ENCODE results near the gene SMC6.

Gene SMC6

DNA sequence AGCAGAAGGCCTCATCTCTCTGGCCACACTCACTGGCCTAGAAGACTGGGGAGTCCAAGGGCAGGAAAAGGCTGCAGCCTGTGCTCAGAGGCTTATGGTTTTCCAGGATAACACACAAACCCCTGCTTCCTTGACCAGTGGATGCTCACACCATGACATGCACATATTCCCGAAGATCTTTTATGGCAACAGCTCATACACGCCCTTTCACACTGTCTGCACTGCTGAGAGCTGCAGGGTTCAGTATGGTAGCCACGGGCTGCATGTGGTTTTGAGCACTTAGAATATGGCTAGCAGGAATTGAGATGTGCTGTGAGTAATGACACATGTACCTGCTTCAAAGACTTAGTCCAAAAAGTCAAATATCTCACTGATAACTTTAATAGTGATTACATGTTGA, 117.4 kb downstream of the SMC6 start:
- TF ChIP-seq CTCF (IDR thresholded peaks at IDR 0.05; ENCODE audit: borderline replicate concordance, extremely low read depth, low read length, poor library complexity, severe bottlenecking) (no peak), EZH2 (IDR thresholded peaks at IDR 0.05; ENCODE audit: borderline replicate concordance, low read depth, low read length, severe bottlenecking) (no peak)
- Histone ChIP-seq H3K4me3 (ENCODE audit: low read depth in 1 of 2, low read length in 2 of 2) (no peak overlapping the region), H3K79me2 (ENCODE audit: insufficient read depth, low read length) (no peaks in the 10 kb centered on the region), H3K27me3 (ENCODE audit: insufficient read depth, low read length, poor library complexity) (no peaks in the 10 kb centered on the region), H2AFZ (ENCODE audit: low read depth, low read length) (no peak overlapping the region), H3K36me3 (ENCODE audit: insufficient read depth, low read length) (no peaks in the 10 kb centered on the region), H3K4me2 (ENCODE audit: insufficient read depth, low read length) (no peak overlapping the region), H3K9me3 (ENCODE audit: insufficient read depth, low read length, severe bottlenecking) (no peaks in the 10 kb centered on the region), H4K20me1 (ENCODE audit: insufficient read depth, low read length) (no peaks in the 10 kb centered on the region), H3K9ac (ENCODE audit: low read depth, low read length) (no peak overlapping the region), H3K4me1 (ENCODE audit: insufficient read depth, low read length) (no peaks in the 10 kb centered on the region), H3K27ac (ENCODE audit: low read length) (no peak overlapping the region)
- no peak for DNase-seq
- ATAC-seq (ENCODE audit: insufficient read depth, low read depth), result no peak

DNA sequence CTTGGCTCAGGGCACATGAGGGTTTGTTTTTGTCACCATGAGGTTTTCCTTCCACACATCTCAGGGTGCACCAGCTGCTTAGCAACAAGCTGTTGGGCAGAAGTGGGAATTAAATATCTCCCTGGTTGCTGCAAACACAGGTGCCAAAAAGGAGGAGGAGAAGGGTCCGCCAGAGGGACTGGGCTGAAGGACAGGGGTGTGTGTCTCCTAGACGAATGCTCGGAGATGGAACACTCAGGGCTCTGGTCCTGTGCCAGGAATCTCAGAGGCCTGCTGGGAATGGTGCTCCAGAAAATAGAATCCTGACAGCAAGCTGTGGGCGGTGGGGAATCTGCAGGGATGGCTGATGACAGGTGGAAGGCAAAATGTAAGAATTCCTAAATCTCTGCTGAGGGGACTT, 118.6 kb downstream of the SMC6 start:
- no peak overlapping the region for H3K27ac ChIP-seq (ENCODE audit: low read length)
- no peak overlapping the region for H2AFZ ChIP-seq (ENCODE audit: low read depth, low read length)
- ATAC-seq (ENCODE audit: insufficient read depth, low read depth) (no peak), DNase-seq (no peak)
- no peaks in the 10 kb centered on the region for H3K4me1 ChIP-seq (ENCODE audit: insufficient read depth, low read length)
- no peaks in the 10 kb centered on the region for H3K79me2 ChIP-seq (ENCODE audit: insufficient read depth, low read length)
- no peak overlapping the region for H3K4me3 ChIP-seq (ENCODE audit: low read depth in 1 of 2, low read length in 2 of 2)
- no peak overlapping the region for H3K4me2 ChIP-seq (ENCODE audit: insufficient read depth, low read length)
- no peak overlapping the region for H3K9ac ChIP-seq (ENCODE audit: low read depth, low read length)
- peaks cover 3% of the 10 kb centered on the region for H3K9me3 ChIP-seq (ENCODE audit: insufficient read depth, low read length, severe bottlenecking)
- no peaks in the 10 kb centered on the region for H3K27me3 ChIP-seq (ENCODE audit: insufficient read depth, low read length, poor library complexity)
- no peaks in the 10 kb centered on the region for H3K36me3 ChIP-seq (ENCODE audit: insufficient read depth, low read length)
- no peak for TF ChIP-seq EZH2 (IDR thresholded peaks at IDR 0.05; ENCODE audit: borderline replicate concordance, low read depth, low read length, severe bottlenecking)
- H4K20me1 ChIP-seq (ENCODE audit: insufficient read depth, low read length), result no peaks in the 10 kb centered on the region

- H3K36me3 ChIP-seq (ENCODE audit: insufficient read depth, low read length), result no peaks in the 10 kb centered on the region
- H2AFZ ChIP-seq (ENCODE audit: low read depth, low read length), result no peak overlapping the region
- H3K4me1 ChIP-seq (ENCODE audit: insufficient read depth, low read length), result no peaks in the 10 kb centered on the region
- peaks cover 11% of the 10 kb centered on the region for H3K9me3 ChIP-seq (ENCODE audit: insufficient read depth, low read length, severe bottlenecking)
- H3K4me3 ChIP-seq (ENCODE audit: low read depth in 1 of 2, low read length in 2 of 2), result no peak overlapping the region
- ATAC-seq (ENCODE audit: insufficient read depth, low read depth) (no peak), DNase-seq (no peak)
- H3K27ac ChIP-seq (ENCODE audit: low read length), result no peak overlapping the region
- no peaks in the 10 kb centered on the region for H3K79me2 ChIP-seq (ENCODE audit: insufficient read depth, low read length)
- no peaks in the 10 kb centered on the region for H4K20me1 ChIP-seq (ENCODE audit: insufficient read depth, low read length)
- TF ChIP-seq CTCF (IDR thresholded peaks at IDR 0.05; ENCODE audit: borderline replicate concordance, extremely low read depth, low read length, poor library complexity, severe bottlenecking) (no peak), EZH2 (IDR thresholded peaks at IDR 0.05; ENCODE audit: borderline replicate concordance, low read depth, low read length, severe bottlenecking) (no peak)
- H3K27me3 ChIP-seq (ENCODE audit: insufficient read depth, low read length, poor library complexity), result no peaks in the 10 kb centered on the region
- no peak overlapping the region for H3K4me2 ChIP-seq (ENCODE audit: insufficient read depth, low read length)
- no peak overlapping the region for H3K9ac ChIP-seq (ENCODE audit: low read depth, low read length)
Observed at GRCh38 chr2:17630089-17630488, 123.5 kb downstream of the SMC6 start.

GRCh38 chr2:17628349-17629261, 125.0 kb downstream of the SMC6 start:
- Histone ChIP-seq H3K9me3 (ENCODE audit: insufficient read depth, low read length, severe bottlenecking) (peaks cover 11% of the 10 kb centered on the region), H3K4me3 (ENCODE audit: low read depth in 1 of 2, low read length in 2 of 2) (no peak overlapping the region), H3K4me1 (ENCODE audit: insufficient read depth, low read length) (no peaks in the 10 kb centered on the region), H3K27me3 (ENCODE audit: insufficient read depth, low read length, poor library complexity) (no peaks in the 10 kb centered on the region), H3K9ac (ENCODE audit: low read depth, low read length) (no peak overlapping the region), H2AFZ (ENCODE audit: low read depth, low read length) (no peak overlapping the region), H3K4me2 (ENCODE audit: insufficient read depth, low read length) (no peak overlapping the region), H3K27ac (ENCODE audit: low read length) (no peak overlapping the region), H3K36me3 (ENCODE audit: insufficient read depth, low read length) (no peaks in the 10 kb centered on the region), H4K20me1 (ENCODE audit: insufficient read depth, low read length) (no peaks in the 10 kb centered on the region), H3K79me2 (ENCODE audit: insufficient read depth, low read length) (no peaks in the 10 kb centered on the region)
- TF ChIP-seq EZH2 (IDR thresholded peaks at IDR 0.05; ENCODE audit: borderline replicate concordance, low read depth, low read length, severe bottlenecking) (no peak), CTCF (IDR thresholded peaks at IDR 0.05; ENCODE audit: borderline replicate concordance, extremely low read depth, low read length, poor library complexity, severe bottlenecking) (no peak)
- no peak for ATAC-seq (ENCODE audit: insufficient read depth, low read depth)
- DNase-seq, result no peak
